Breast epithelium (tissue), 3 donors: ENCODE measurements around the gene STIMATE.

Experiments
- POLR2A ChIP-seq: fragments of 450-650 bp; IDR thresholded peaks from one replicate; pipeline ENCODE4 v1.6.1; 2016; ENCODE audit warnings: antibody characterized with exemption, mild to moderate bottlenecking, moderate library complexity
- TF ChIP-seq, protein P1 (sequence below), 3 donors: fragments of 450-650 bp; IDR thresholded peaks; one replicate each; pipeline ENCODE4 v1.5.1; 2016 to 2017; ENCODE audit warnings: antibody characterized with exemption in 3 of 3, mild to moderate bottlenecking in 3 of 3, moderate library complexity in 3 of 3

GRCh38 chr3:52791366-52791765, 106.0 kb downstream of the STIMATE start:
- TF ChIP-seq POLR2A = no peak
- TF ChIP-seq, protein P1, sequence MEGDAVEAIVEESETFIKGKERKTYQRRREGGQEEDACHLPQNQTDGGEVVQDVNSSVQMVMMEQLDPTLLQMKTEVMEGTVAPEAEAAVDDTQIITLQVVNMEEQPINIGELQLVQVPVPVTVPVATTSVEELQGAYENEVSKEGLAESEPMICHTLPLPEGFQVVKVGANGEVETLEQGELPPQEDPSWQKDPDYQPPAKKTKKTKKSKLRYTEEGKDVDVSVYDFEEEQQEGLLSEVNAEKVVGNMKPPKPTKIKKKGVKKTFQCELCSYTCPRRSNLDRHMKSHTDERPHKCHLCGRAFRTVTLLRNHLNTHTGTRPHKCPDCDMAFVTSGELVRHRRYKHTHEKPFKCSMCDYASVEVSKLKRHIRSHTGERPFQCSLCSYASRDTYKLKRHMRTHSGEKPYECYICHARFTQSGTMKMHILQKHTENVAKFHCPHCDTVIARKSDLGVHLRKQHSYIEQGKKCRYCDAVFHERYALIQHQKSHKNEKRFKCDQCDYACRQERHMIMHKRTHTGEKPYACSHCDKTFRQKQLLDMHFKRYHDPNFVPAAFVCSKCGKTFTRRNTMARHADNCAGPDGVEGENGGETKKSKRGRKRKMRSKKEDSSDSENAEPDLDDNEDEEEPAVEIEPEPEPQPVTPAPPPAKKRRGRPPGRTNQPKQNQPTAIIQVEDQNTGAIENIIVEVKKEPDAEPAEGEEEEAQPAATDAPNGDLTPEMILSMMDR (IDR thresholded peaks at IDR 0.05) = no peak
